SU-DHL-6 (cell line): ENCODE data around the gene CREB5.

Experiments
- H2AFZ ChIP-seq: fragments of 200-600 bp; sonication (generic); 2 replicates; pipeline ENCODE4 v1.6.1; 2014; ENCODE audit warnings: low read depth, mild to moderate bottlenecking, moderate library complexity, mixed read lengths, antibody characterized with exemption, low read length; ENCODE audit not compliant: severe bottlenecking
- H3F3A ChIP-seq: fragments of 200-600 bp; shearing (Covaris generic); 2 replicates; pipeline ENCODE4 v1.6.0; 2016; ENCODE audit warnings: antibody characterized with exemption, mild to moderate bottlenecking; ENCODE audit not compliant: insufficient read depth
- H3K27ac ChIP-seq: fragments of 200-600 bp; sonication (generic); 2 replicates; pipeline ENCODE4 v1.5.1; 2016; ENCODE audit warnings: low read depth, mild to moderate bottlenecking, low read length, moderate library complexity, mixed read lengths
- H3K27me3 ChIP-seq: fragments of 200-600 bp; sonication (generic), shearing (Covaris generic); 2 replicates; pipeline ENCODE4 v1.6.0; 2014; ENCODE audit warnings: mild to moderate bottlenecking, low read length
- H3K36me3 ChIP-seq: fragments of 200-600 bp; sonication (generic); 2 replicates; pipeline ENCODE4 v1.6.1; 2014; ENCODE audit warnings: mild to moderate bottlenecking, low read length, mixed read lengths
- H3K4me2 ChIP-seq: fragments of 300-600, 200-600 bp; shearing (Covaris generic), sonication (generic); 2 replicates; pipeline ENCODE4 v1.6.0; 2014; ENCODE audit warnings: low read length, low read depth, mild to moderate bottlenecking; ENCODE audit not compliant: poor library complexity, severe bottlenecking
- H3K4me3 ChIP-seq: fragments of 200-600 bp; sonication (generic); 2 replicates; pipeline ENCODE4 v1.5.1; 2014; ENCODE audit warnings: antibody characterized with exemption, low read length, mild to moderate bottlenecking, mixed read lengths; ENCODE audit not compliant: insufficient read depth, poor library complexity, severe bottlenecking
- H3K79me2 ChIP-seq: fragments of 200-600 bp; sonication (generic); 2 replicates; pipeline ENCODE4 v1.6.1; 2014; ENCODE audit warnings: mild to moderate bottlenecking, low read length, moderate library complexity; ENCODE audit not compliant: insufficient read depth
- H3K9ac ChIP-seq: fragments of 200-600 bp; sonication (generic); 2 replicates; pipeline ENCODE4 v1.7.0; 2014; ENCODE audit warnings: mild to moderate bottlenecking, low read length
- H3K9me2 ChIP-seq: fragments of 200-600 bp; sonication (generic); replicated peaks from 2 replicates; pipeline ENCODE4 v1.6.1; 2014; ENCODE audit warnings: low read length; ENCODE audit not compliant: insufficient read depth
- H3K9me3 ChIP-seq: fragments of 200-600 bp; sonication (generic); 2 replicates; pipeline ENCODE4 v1.6.1; 2014; ENCODE audit warnings: low read length, mixed read lengths; ENCODE audit not compliant: insufficient read depth
- H4K20me1 ChIP-seq: fragments of 200-600 bp; sonication (generic); 2 replicates; pipeline ENCODE4 v1.6.1; 2014; ENCODE audit warnings: low read depth, mild to moderate bottlenecking, antibody characterized with exemption, low read length, moderate library complexity, mixed read lengths
- CTCF ChIP-seq: fragments of 200-600 bp; sonication (generic); IDR thresholded peaks from one replicate; pipeline ENCODE4 v1.5.1; 2017; ENCODE audit warnings: antibody characterized with exemption, mild to moderate bottlenecking, low read length, moderate library complexity; ENCODE audit not compliant: insufficient read depth, poor library complexity, severe bottlenecking
- EZH2phosphoT487 ChIP-seq: fragments of 200-600 bp; sonication (generic), shearing (Covaris generic); conservative IDR thresholded peaks from 2 replicates; pipeline ENCODE4 v1.6.1; 2018; ENCODE audit warnings: mild to moderate bottlenecking, antibody characterized with exemption, low read length, moderate library complexity, mixed read lengths

CREB5 gene

GRCh38 chr7:28643188-28643569 lies 230.9 kb downstream of the CREB5 start:
- Histone ChIP-seq H3K4me2 (no peak overlapping the region), H3K36me3 (no peaks in the 10 kb centered on the region), H3K27me3 (no peaks in the 10 kb centered on the region), H3K27ac (no peak overlapping the region), H3F3A (no peaks in the 10 kb centered on the region), H3K79me2 (no peaks in the 10 kb centered on the region; the same call in 1 of the 2 replicates), H4K20me1 (0 out of 2 replicates have a peak, but pooled peaks cover 3% of the 10 kb centered on the region), H2AFZ (no peak overlapping the region), H3K9me2 (no peaks in the 10 kb centered on the region), H3K9ac (no peak overlapping the region), H3K4me3 (no peak overlapping the region), H3K9me3 (no peaks in the 10 kb centered on the region)
- TF ChIP-seq EZH2phosphoT487 = no peak
- no peak for TF ChIP-seq CTCF

DNA sequence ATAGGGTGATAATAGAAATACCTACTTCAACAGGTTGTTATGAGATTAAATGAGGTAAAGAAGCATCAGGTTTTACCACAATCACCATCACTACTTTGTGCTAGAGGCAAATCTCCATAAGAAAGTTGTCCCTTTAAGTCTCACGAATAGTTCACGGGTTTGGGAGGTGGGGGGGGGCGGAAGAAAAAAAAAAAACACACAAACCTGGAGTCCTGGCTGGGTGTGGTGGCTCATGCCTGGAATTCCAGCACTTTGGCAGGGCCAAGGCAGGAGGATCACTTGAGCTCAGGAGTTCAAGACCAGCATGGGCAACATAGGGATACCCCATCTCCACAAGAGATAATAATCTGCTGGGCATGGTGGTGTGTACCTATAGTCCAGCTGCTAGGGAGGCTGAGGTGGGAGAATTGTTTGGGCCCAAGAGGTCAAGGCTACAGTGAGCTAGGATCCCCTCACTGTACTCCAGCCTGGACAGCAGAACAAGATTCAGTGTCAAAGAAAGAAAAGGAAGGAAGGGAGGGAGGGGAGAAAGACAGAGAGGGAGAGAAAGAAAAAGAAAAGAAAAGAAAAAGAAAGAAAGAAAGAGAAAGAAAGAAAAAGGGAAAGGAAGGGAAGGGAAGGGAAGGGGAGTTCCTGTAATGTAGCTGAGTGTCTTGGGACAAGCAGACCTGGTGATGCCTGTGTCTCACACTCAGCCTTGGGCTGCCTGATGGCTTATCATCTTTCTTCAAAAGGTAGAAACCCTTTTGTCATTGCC lies 231.4 kb downstream of the CREB5 start:
- H3K9ac ChIP-seq = no peak overlapping the region
- no peak overlapping the region for H3K4me3 ChIP-seq
- H3K4me2 ChIP-seq = no peak overlapping the region
- no peak overlapping the region for H3K27ac ChIP-seq
- H3F3A ChIP-seq = no peaks in the 10 kb centered on the region
- 0 out of 2 replicates have a peak, but pooled peaks cover 3% of the 10 kb centered on the region for H4K20me1 ChIP-seq
- H3K79me2 ChIP-seq = no peaks in the 10 kb centered on the region; the same call in 1 of the 2 replicates
- no peaks in the 10 kb centered on the region for H3K9me3 ChIP-seq
- no peaks in the 10 kb centered on the region for H3K36me3 ChIP-seq
- no peaks in the 10 kb centered on the region for H3K27me3 ChIP-seq
- no peak overlapping the region for H2AFZ ChIP-seq
- no peak for TF ChIP-seq CTCF
- H3K9me2 ChIP-seq = no peaks in the 10 kb centered on the region

- Histone ChIP-seq H3K79me2 (no peaks in the 10 kb centered on the region), H3K36me3 (no peaks in the 10 kb centered on the region), H3K9ac (no peak overlapping the region), H3F3A (no peaks in the 10 kb centered on the region), H3K9me2 (no peaks in the 10 kb centered on the region), H3K9me3 (no peaks in the 10 kb centered on the region), H4K20me1 (peaks cover 10% of the 10 kb centered on the region; the same call in 1 of the 2 replicates), H3K4me2 (no peak overlapping the region), H3K4me3 (no peak overlapping the region), H3K27me3 (no peaks in the 10 kb centered on the region), H2AFZ (no peak overlapping the region), H3K27ac (no peak overlapping the region)
- TF ChIP-seq EZH2phosphoT487 = no peak
- no peak for TF ChIP-seq CTCF
Measured at GRCh38 chr7:28645866-28646265, 233.5 kb downstream of the CREB5 start.
